HG03064 (cell line): Measurements from ENCODE around the gene CBFA2T3.

Experiments
- ATAC-seq: cut with Tn5 transposase; IDR thresholded peaks from one replicate; pipeline ENCODE4 v1.9.1; 2021; ENCODE audit warnings: low read depth; ENCODE audit not compliant: unreplicated experiment

Gene CBFA2T3

DNA sequence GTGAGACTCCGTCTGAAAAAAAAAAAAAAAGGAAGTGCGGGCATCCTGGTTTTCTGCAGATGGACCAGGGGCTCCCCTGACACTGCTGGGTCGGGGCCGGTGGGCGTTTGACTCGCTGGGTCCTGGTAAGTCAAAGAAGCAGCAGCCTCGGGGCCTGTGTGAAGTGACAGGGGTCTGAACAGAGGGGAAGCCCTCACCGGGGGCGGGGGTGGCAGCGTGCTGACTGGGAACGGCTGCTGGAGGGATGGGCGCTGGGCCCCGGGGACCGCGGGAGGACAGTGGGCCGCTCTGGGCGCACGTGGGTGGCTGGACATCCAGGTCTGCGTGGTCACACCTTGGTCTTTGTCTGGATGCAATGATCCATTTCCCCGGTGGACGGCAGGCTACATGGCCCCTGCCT is 128.4 kb downstream of the CBFA2T3 start:
- no peak for ATAC-seq

DNA sequence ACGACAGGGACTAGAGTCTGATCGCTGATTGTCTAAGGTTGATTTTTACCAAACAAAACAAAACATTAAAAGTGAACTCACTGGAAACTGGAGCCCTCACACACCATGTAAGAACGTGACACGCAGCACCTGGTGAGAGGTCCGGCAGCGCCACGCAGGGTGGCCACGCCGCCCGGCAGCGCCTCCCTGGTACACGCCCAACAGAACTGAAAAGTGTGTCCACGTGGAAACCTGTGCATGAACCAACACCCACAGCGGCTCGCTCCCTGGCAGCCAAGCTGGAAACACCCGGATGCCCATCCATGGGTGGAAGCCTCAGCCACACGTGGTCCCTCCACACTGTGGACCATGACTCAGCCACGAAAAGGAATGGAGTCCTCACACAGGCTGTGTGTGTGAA is 129.4 kb downstream of the CBFA2T3 start:
- no peak for ATAC-seq

DNA sequence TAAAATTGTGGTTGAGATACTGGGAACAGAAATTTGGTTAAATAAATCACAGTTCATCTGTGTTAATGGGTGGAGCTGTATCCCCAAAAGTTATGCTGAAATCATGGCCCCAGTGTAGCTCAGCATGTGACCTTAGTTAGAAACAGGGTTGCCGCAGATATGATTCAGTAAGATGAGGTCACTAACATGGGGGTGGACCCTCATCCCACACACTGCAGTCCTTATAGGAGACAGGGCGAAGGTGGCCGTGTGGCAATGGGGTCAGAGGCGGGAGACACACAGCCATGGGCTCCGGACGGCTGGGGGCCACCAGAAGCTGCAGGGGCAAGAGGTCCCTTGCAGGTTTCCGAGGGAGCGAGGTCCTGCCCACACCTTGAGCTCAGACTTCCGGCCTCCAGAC is 130.9 kb downstream of the CBFA2T3 start:
- ATAC-seq, result no peak

DNA sequence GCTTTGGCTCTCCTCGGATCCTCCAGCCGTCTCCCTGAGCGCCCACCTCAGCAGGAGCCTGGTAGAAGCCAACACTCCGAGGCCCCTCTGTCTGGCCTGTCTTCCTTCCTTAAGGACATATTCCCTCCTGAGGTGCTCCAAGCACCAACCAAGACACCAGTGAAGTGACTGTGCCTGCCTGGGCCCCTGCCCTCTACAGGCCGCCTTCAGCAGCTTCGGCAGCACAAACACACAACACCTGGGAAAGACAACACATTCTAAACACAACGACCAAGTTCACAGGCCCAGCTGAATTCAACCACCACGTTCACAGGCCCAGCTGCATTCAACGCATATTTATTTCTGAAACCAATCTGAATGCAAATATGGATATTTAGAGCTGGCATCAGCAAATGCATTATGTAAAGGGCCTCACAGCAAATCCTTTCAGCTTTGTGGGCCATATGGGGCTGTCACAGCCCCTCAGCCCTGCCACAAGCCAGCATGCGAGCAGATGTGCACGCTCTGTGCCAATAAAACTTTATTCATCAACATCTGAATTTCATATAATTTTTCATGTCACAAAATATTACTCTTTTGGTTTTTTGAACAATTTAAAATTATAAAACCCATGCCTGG is 132.5 kb downstream of the CBFA2T3 start:
- ATAC-seq, result no peak

DNA sequence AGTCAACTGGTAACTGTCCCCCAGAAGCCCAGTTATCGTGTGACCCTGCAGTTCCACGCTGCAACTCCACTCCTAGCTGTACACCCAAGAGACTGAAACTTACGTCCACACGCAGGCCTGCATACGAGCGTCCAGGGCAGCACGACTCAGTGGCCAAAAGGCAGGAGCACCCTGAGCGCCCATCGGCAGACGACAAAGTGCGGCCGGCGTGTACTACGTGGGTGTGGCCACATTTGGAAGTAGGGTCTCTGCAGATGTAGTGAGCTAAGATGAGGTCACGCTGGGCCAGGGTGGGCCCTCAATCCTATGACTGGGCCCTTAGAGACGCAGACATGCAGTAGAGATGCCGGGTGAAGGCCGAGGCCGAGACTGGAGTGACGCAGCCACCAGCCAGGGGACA is 133.8 kb downstream of the CBFA2T3 start:
- no peak for ATAC-seq

DNA sequence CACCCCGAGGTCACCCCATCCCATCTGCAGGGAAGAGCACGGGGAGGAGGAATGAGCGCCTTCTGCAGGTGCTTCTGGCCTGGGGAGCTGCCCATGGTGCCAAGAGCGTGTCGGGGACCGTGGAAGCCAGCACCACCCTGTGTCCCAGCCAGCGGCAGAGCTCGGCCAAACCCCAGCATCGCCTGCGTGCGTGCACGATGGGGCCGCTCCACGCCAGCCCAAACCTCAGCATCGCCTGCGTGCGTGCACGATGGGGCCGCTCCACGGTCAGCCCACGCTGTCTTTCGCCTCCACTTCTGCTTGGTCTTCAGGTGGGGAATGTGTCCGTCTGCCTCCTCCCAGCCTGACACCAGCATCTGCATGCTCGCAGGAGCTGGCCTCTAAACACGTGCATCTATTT is 134.2 kb downstream of the CBFA2T3 start:
- no peak for ATAC-seq

DNA sequence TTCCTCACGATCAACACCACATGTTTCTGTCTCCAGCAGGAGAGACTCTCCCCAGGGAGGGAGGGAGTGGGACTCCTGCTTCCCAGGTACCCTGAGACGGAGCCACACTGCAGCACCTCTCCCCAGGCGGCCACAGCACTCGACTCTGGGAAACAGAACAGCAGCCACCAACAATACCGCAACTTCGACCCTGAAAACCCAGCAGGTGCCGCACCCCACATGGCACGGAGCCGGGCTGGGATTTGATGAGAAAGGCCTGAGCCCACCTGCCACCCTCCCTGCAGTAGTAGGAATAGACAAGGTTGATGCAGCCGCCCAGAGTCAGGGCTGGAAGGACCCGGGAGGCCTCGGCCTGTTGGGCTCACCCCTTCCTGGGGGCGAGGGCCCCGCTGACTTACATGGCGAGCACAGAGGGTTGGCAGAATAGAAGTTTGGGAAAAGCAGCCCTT is 134.7 kb downstream of the CBFA2T3 start:
- ATAC-seq, result no peak

DNA sequence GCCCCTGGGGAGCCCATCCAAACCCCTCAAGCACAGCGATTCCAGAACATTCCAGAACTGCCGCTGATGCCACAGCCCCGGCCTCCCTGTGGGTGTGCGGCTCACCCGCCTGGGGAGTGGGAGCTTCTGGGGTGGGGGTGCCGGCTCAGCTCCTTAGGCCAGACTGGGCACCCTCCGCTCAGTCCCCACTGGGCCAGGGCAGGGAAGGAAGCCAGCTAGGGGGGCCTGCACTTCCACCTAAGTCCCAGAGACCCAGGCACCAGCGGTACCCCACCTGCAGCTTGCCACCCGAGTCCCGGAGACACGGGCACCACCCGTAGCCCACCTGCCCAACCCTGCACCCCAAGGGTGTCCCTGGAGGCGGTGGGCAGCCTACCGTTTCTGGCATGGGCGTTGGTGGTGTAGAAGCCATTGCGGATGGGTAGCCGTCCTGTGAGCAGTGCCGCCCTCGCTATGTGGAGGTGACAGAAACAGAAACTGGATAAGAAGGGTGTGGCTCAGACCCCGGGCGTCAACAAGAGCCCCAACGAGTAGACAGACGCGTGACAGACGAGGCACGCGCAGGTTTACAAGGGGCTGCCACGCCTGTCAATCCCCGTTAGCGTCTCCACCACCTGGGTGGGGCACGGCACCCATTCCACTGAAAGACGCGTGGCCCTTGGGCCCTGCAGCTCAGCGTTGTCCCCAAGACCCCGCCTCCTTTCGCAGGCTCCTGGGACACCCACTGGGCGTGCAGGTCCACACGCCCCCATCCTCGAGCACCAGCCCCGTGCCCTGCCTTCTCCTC is 135.3 kb downstream of the CBFA2T3 start:
- no peak for ATAC-seq

DNA sequence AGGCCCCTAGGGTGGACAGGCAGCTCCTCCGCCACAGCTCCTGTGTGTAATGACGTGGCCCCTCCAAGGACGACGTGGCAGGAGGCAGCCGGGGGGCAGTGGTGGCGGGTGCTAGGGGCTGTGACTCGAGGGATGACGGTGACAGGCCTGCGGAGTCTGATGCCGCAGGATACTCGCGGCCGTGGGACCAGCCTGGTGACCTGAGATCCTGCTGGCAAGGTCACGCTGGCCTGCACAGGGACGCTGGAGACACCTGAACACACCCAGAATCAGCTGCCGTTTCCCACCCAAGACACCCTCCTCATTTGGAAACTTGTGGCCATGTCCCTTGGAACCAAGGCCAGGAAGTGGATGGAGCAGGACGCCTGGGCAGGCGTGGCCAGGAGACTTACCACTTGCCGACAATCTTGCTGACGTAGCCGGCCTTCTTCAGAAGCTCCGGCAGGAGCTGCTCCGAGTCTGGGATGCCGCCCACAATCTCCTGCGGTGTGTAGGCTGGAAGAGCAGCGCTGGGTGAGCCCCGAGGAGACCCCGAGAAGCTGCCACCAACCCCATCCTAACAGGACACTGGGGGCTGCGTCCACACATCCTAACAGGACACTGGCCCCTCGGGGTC is 136.3 kb downstream of the CBFA2T3 start:
- no peak for ATAC-seq

DNA sequence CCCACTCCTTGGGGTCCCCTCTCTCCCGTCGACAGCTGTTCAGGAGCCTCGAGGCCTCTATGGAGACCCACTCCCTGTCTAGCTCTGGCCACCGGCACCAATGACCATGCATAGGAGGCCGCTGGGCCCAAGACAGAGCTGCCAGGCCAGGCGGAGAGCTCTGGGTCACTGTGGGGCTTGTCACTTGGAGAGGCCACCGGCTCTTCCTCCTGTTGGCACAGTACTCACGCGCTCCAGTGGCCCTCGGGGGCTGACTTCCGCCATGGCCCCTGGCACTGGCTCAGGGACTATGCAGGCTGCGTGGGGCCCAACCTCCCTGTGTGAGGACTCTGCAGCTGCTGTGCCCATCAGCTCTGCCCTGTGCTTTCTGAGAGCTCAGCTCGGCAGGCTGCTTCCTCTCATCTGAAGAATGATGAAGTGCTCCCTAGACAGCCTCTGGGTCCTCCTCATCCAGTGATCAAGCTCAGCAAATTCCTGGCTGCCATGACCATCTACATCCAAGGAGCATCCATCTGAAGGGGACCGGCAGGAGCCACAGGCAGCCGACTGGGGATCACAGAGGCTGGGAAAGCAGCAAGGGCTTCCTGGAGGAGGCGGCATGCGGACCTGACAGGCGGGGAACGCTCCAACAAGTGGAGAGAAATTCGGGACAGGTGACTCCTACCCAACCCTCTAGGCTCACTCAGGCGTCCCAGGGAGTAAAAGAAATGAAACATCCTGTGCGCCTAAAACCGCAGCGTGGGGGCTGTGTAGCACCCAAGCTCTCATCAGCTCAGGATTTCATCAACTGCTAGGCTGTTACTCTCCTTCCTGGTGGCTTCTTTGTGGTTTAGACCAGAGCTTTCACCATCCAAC is 137.0 kb downstream of the CBFA2T3 start:
- no peak for ATAC-seq

DNA sequence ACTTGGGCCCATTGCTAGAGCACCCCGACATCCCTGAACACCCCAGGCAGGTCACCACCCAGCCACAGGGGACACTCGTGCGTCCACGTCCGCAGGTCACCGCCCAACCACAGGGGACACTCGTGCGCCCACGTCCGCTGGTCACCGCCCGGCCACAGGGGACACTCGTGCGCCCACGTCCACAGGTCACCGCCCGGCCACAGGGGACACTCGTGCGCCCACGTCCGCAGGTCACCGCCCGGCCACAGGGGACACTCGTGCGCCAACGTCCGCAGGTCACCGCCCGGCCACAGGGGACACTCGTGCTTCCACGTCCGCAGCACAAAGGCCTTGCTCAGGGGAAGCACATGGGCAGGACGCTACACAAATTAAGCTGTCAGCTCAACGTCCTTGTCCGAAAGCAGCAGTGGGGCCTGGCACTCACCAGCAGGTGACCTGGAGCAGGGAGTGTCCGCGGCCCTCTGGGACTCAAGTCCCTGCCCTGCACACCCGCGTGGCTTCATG is 137.9 kb downstream of the CBFA2T3 start:
- no peak for ATAC-seq

DNA sequence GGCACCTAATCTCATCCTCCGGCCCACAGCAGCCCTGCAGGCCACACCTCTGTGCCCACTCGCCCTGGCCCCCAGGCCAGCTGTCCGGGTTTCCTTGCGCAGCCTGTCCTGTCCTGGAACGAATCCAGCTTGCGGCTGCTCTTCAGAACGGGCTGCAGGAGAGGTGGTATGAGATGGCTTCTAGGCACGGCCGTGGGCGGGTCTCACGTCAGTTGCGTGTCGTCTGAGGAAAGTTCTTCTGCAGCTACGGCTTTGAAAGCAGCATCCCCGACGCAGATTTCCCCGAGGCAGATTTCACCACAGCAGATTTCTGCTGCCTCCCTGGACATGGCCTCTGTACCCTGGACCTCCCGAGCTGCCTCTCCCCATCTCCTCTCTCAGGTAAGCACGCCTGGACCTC is 138.4 kb downstream of the CBFA2T3 start:
- no peak for ATAC-seq

DNA sequence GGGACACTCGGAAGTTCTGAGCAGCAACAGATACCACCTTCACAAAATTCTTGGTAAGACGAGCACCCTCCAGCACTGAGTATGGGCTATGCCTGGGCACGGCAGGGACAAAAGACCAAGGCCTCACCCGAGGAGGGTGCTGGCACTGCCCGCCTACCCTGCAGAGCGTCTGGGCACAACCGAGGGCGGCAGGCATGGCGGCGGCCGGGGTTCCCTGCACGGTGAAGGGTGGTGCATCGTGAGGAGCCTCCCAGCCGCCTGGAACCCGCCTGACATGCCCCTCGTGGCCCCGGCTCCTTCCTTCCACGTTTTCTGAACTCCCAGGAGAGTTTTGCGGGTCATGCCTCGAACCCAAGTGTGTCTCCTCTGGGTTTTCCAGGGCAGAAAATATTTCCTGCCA is 139.2 kb downstream of the CBFA2T3 start:
- ATAC-seq, result no peak

DNA sequence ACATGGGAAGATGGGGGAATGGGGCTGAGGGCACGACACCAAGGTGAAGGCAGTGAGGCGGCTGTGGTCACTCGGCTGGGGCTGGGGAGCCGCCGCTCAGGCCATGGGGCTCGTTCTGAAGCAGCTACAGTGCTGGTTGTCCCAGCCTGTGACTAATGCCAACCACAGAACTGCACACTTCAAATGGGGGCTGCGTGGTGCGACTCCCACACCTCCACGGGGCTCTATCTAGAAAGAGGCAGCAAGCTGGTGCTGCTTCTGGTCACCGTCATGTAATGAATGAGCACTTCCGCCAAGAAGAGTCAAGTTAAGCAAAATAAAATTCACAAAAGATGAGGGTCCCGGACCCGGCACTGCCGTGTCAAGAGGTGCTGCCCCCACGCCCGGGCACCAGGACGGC is 140.2 kb downstream of the CBFA2T3 start:
- ATAC-seq, result no peak

DNA sequence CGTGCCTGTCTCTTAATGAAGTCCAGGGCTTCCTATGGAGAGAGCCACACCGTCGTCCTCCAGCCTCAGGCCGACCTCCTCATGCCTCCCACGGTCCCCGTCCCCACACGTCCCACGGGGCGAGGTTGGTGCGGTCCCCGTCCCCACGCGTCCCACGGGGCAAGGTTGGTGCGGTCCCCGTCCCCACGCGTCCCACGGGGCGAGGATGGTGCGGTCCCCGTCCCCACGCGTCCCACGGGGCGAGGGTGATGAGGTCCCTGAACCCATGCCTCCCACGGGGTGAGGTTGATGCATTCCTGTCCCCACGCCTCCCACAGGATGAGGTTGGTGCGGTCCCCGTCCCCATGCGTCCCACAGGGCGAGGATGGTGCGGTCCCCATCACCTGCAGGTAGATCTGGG is 141.2 kb downstream of the CBFA2T3 start:
- no peak for ATAC-seq

DNA sequence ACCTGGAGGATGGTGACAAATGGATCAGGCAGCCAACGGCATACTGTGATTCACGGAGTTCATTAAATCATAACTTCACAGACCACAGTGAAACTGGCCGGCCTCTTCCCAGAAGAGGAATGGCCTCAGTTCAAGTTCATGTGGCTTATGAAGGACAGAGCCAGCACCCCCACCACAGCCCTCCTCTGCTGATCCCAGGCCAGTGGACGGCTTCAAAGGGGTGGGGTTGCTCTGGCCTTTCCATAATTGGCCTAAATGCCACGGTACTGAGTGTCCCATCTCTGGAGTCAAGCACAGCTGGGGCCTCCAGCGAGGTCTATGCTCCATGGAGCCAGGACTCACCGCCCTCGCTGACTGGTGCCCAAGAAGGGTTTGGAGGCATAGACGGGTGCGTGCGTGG is 141.6 kb downstream of the CBFA2T3 start:
- ATAC-seq, result no peak

DNA sequence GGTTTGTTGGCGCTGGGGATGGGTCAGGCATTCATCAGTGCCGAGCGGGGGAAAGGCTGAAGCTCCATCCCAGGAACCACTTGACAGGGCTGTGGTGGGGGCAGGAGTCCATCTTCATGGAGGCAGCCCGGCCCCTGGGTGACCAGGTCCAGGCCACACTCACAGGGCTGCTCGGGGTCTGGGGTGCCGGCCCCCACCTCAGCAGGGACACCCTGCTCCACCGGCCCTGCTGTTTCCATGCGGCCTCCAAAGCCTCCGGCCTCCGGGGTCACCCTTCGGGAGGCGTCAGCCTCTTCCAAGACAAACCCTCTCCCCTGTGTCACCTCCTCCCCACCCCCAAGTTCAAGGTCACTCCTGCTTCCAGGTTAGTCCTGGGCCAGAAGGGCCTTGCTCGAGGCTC is 142.3 kb downstream of the CBFA2T3 start:
- ATAC-seq, result no peak

DNA sequence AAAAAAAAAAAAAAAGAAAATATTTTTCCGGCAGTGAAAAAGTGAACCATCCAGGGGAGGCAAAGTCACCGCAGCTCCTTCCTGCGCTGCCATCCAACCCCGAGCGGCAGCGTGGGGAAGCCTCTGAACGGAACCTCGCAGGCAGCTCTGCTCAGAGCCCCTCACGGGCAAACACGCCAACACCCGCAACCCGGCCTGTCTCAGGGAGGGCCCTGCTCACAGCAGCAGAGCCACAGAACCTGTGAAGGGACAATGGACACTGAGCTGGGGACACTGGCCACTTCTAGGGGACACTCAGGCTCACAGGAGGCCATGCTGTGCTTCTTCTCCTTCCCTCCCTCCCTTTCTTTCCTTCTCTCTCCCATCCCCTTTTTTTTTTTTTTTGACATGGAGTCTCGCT is 143.9 kb downstream of the CBFA2T3 start:
- ATAC-seq, result no peak

DNA sequence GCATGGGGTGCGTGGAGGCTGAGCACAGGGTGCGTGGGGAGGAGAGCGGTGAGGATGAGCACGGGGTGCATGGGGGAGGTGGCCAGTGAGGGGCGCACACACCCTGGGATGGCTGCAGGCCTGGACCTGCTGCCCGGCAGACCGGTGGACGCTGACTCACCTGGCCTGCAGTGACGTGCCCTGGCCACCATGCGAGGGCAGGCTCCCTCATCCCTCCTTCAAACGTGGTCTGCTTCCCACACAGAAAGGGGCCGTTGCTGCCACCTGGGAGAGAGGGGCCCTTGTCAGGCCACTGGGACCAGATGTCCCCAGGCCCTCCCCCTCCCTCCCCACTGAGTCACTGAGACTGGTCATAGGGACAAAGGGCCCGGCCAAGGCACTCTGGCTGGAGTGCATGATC is 145.2 kb downstream of the CBFA2T3 start:
- no peak for ATAC-seq

DNA sequence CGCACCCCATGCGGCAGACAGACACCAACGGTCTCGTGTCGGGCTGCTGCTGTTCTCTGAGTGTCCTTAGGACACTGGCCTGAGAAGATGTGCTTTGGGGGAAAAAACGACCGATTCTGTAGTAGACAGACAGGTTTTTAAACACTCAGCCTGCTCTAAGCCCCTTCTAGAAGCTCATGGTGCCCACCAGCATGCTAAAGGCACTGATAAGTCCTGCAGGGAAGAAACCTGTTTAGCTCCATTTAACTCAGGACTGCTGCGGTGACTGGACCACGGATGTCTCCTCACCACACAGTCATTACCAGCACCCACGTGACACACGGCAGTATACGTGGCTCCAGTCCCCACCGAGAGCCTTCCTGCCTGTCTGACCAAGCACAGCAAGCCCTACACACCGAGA is 146.2 kb downstream of the CBFA2T3 start:
- ATAC-seq, result no peak

DNA sequence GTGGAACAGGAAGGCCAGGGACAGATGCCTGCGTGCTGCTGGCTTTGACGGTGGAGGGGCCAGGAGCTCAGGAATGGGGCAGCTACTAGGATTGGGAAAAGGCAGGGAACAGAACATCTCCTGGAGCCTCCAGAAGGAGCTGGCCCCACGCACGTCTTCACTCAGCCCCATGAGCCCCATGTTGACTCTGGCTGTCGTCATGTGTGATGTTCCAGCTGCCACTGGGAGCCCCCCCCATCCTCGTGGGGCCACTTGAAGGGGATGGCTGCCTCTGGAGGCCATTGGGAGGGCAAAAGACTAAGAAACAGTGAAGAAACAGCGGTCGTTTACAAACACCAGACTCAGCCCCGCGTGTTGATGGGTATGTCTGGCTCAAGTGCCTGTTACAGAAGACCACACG is 146.7 kb downstream of the CBFA2T3 start:
- ATAC-seq, result no peak
